Suppressor macrophage treated with lipopolysaccharide for 4 hours (primary cell): ENCODE results near the gene SGMS2.
A peak's percentile ranks its signal among the peaks of the same experiment; 100 is the strongest.

ENCODE experiments used
- DNase-seq: peaks from one replicate; pipeline ENCODE4 v3.0.0-alpha.2; 2020

Gene SGMS2

GRCh38 chr4:107824350-107825071 is at the start of gene SGMS2:
TSS of gene SGMS2 (plus strand) at chr4:107824932. CDS start at chr4:107895554, 70,622 bp downstream.
- DNase-seq: peak; percentile 95

- no peak for DNase-seq
Measured at GRCh38 chr4:107777890-107778289, 46.8 kb upstream of the SGMS2 start.

GRCh38 chr4:107778784-107779530 is 45.8 kb upstream of the SGMS2 start:
- DNase-seq: no peak

- no peak for DNase-seq
Measured at GRCh38 chr4:107780665-107781064, 44.1 kb upstream of the SGMS2 start.

GRCh38 chr4:107791902-107792301 is 32.8 kb upstream of the SGMS2 start:
- no peak for DNase-seq

GRCh38 chr4:107792711-107793110 is 32.0 kb upstream of the SGMS2 start:
- peak; percentile 36 for DNase-seq

GRCh38 chr4:107793996-107794395 is 30.7 kb upstream of the SGMS2 start:
- no peak for DNase-seq

GRCh38 chr4:107799669-107800450 is 24.9 kb upstream of the SGMS2 start:
- peak; percentile 49 for DNase-seq

- DNase-seq: peak; percentile 62
Measured at GRCh38 chr4:107800706-107801105, 24.0 kb upstream of the SGMS2 start.

GRCh38 chr4:107801766-107802211 is 22.9 kb upstream of the SGMS2 start:
- DNase-seq: no peak

- DNase-seq: peak; percentile 25
Measured at GRCh38 chr4:107804956-107805355, 19.8 kb upstream of the SGMS2 start.

GRCh38 chr4:107806196-107806595 is 18.5 kb upstream of the SGMS2 start:
- DNase-seq: no peak

- DNase-seq: no peak
Measured at GRCh38 chr4:107808572-107808971, 16.2 kb upstream of the SGMS2 start.

- DNase-seq: no peak
Measured at GRCh38 chr4:107809210-107809609, 15.5 kb upstream of the SGMS2 start.

- DNase-seq: no peak
Measured at GRCh38 chr4:107814758-107815157, 10.0 kb upstream of the SGMS2 start.

- DNase-seq: no peak
Measured at GRCh38 chr4:107815158-107815557, 9.6 kb upstream of the SGMS2 start.

GRCh38 chr4:107818301-107818910 is 6.3 kb upstream of the SGMS2 start:
- peak; percentile 53 for DNase-seq

GRCh38 chr4:107823870-107824349 is 822 bp upstream of the SGMS2 start:
- no peak for DNase-seq

- DNase-seq: peak; percentile 57
Measured at GRCh38 chr4:107825072-107825824, 516 bp downstream of the SGMS2 start.

- no peak for DNase-seq
Measured at GRCh38 chr4:107826421-107826980, 1.8 kb downstream of the SGMS2 start.

- DNase-seq: no peak
Measured at GRCh38 chr4:107828315-107829090, 3.8 kb downstream of the SGMS2 start.
